GM12892 (cell line): ENCODE data around the gene ERVW-1.
"Not testable (repeated sequence)": the region's sequence is repeated elsewhere in the genome, so short reads cannot be mapped to it uniquely, and the experiment has no call there.

Experiments used
- POLR2A ChIP-seq: IDR thresholded peaks from 2 replicates; pipeline ENCODE4 v1.6.1; 2011; ENCODE audit warnings: low read depth, low read length, control low read depth
- POLR2AphosphoS5 ChIP-seq: IDR thresholded peaks from 2 replicates; pipeline ENCODE4 v1.6.1; 2011; ENCODE audit warnings: low read depth, low read length, control low read depth
- TAF1 ChIP-seq: IDR thresholded peaks from 2 replicates; pipeline ENCODE4 v1.6.1; 2011; ENCODE audit warnings: low read depth, mild to moderate bottlenecking, control low read depth, low read length, borderline replicate concordance

GRCh38 chr7:92484226-92484625 lies 6.5 kb upstream of the ERVW-1 start:
- not testable (repeated sequence) for TF ChIP-seq TAF1, POLR2A, POLR2AphosphoS5
